Right renal cortex interstitium (tissue), 3 donors: ENCODE data around the gene ZNRD2. TPM values are rescaled to one million over a fixed set of nuclear protein-coding genes. Genes with fewer than 3 reads are reported as not detected.

Experiments
- DNase-seq, 3 donors: peaks; one replicate each; pipeline ENCODE4 v3.0.0-alpha.2; 2013; ENCODE audit warnings: low read depth in 3 of 3, low spot score in 2 of 3
- polyA plus RNA-seq, 3 donors: library from polyadenylated mRNA; unstranded; fragments of 120-200 nt; gene quantifications; one replicate each; pipeline ENCODE4 v1.2.1, GENCODE V29; 2013; ENCODE audit not compliant: insufficient read length in 3 of 3

The ZNRD2 gene
- polyA plus RNA-seq, 3 donors = 42.9 to 49.8 (median 43.2) TPM

GRCh38 chr11:65571940-65572339 lies 1.7 kb downstream of the ZNRD2 start:
- DNase-seq = no peak

GRCh38 chr11:65572356-65573051 lies 2.2 kb downstream of the ZNRD2 start, which contains the start of gene FAM89B:
Gene FAM89B, plus strand, starts transcription at chr11:65572538. Its CDS starts 132 bp downstream, at chr11:65572670.
- peak in 1 of 3 donors; percentile 88 for DNase-seq

- no peak for DNase-seq
Measured at GRCh38 chr11:65573391-65574079, 3.3 kb downstream of the ZNRD2 start.

- DNase-seq = peak in 1 of 3 donors; percentile 77
Measured at GRCh38 chr11:65574109-65574810, 4.0 kb downstream of the ZNRD2 start.

- no peak for DNase-seq
Measured at GRCh38 chr11:65574811-65575567, 4.7 kb downstream of the ZNRD2 start.

GRCh38 chr11:65575568-65576231 lies 5.4 kb downstream of the ZNRD2 start, which contains the start of gene EHBP1L1:
Gene EHBP1L1, plus strand, starts transcription at chr11:65576053. Its CDS starts 250 bp downstream, at chr11:65576303.
- no peak for DNase-seq

- no peak for DNase-seq
Measured at GRCh38 chr11:65576232-65576866, 6.1 kb downstream of the ZNRD2 start.

- DNase-seq = no peak
Measured at GRCh38 chr11:65576867-65577755, 6.8 kb downstream of the ZNRD2 start.

GRCh38 chr11:65577756-65578109 lies 7.5 kb downstream of the ZNRD2 start:
- DNase-seq = no peak

- DNase-seq = no peak
Measured at GRCh38 chr11:65578134-65578533, 7.9 kb downstream of the ZNRD2 start.

- no peak for DNase-seq
Measured at GRCh38 chr11:65578667-65579066, 8.4 kb downstream of the ZNRD2 start.

- no peak for DNase-seq
Measured at GRCh38 chr11:65579291-65579690, 9.0 kb downstream of the ZNRD2 start.

GRCh38 chr11:65580031-65580692 lies 9.9 kb downstream of the ZNRD2 start:
- no peak for DNase-seq

- DNase-seq = no peak
Measured at GRCh38 chr11:65580756-65581155, 10.5 kb downstream of the ZNRD2 start.

GRCh38 chr11:65581928-65582327 lies 11.7 kb downstream of the ZNRD2 start:
- DNase-seq = no peak

- DNase-seq = no peak
Measured at GRCh38 chr11:65583589-65583988, 13.3 kb downstream of the ZNRD2 start.

- DNase-seq = no peak
Measured at GRCh38 chr11:65584106-65584505, 13.8 kb downstream of the ZNRD2 start.

- no peak for DNase-seq
Measured at GRCh38 chr11:65584723-65585171, 14.5 kb downstream of the ZNRD2 start.
